HG03039 (cell line): Measurements from ENCODE around the gene LHFPL6.
"Not testable (repeated sequence)": the region's sequence is repeated elsewhere in the genome, so short reads cannot be mapped to it uniquely, and the experiment has no call there.

Source experiments
- ATAC-seq: cut with Tn5 transposase; IDR thresholded peaks from one replicate; pipeline ENCODE4 v1.9.1; 2021; ENCODE audit warnings: mild to moderate bottlenecking, moderate library complexity; ENCODE audit not compliant: unreplicated experiment

Gene LHFPL6

DNA sequence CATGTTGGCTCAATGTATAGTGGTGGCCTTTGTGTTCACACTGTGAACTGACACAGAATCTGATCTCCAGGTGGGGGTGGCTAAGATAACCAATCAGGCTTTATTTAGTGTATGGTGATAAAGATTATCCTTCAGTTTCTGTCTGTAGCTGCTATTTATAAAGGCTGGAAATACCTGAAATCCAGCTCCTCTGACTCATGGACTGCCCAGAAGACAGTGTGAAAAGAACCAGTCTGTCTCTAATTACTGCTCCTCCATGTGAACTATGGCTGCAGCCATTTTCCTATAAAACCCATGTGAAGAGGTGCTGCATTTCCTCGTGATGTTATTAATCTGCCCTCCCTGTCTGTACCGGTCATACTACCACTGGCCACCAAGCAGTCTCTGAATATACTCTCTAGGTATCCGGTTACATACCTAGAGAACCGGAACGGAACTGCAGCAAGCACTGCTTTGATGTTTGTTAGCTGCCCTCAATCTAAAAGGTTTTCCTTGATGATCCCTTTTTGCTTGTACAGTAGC, 238.0 kb downstream of the LHFPL6 start:
- ATAC-seq: no peak

DNA sequence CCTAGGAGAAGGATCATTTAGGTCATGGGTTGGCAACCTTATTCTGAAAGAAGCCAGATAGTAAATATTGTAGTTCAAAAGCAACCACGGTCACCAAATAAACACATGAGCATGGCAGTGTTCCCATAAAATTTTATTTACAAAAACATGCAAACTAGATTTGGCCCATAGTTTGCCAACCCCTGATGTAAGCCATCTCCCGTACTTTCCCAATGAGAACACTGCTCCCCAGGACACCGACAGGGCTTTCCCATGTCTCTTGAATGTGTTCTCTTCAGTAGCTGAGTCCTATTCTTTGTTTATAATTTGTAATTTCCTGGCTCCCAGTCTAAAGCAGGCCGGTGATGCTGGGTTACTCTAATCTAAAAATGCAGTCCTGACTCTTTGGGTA, 239.6 kb downstream of the LHFPL6 start:
- ATAC-seq: no peak

DNA sequence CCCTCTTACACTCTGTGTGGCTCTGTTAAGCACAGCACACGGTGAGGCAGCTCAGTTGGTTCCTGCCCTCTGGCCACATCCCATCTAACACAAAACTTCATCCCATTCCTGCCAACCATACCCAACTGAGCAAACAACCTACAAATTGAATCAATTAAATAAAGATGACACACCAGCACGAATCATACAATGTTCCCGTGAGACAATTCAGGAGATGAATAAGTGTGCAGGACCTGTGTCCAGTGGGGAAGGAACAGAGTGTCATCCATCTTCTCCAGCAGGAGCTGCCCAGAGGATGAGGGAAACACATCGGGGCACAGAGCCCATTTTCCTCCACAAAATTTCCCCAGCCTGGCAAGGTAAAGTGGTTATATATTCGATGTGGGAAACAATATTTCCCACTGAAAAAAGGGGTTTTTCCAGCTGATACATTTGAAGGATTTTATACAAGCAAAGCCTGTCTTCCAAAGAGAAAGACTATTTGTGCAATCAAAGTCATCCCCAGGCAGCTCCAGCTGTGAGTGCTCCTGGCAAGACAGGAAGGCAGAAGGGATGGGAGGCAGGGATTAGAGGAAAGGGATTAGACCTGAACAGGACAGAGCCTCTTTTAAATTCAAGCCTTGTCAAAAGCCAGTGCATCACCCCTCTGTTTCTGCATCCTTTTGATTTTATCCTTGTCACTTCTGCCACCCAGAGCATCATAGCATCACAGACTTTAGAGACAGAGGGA, 240.2 kb downstream of the LHFPL6 start:
- no peak for ATAC-seq

DNA sequence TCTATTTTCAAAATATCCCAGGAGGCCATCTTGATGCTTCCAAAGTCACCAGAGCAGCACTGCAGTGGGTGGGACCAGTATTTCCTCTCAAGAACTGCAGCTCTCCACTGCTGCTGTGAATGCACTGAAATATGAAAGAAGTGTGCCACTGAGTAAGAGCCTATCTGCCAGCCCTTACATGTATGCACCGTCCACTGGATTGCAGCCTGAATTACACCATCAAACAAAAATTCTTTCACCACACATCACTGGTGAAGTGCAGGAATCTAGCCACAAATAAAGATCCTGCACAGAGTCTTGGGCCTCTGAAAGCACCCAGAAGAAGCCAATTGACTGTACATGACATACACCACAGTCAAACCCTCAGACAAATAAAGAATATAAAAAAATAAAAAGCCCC, 249.0 kb downstream of the LHFPL6 start:
- no peak for ATAC-seq

DNA sequence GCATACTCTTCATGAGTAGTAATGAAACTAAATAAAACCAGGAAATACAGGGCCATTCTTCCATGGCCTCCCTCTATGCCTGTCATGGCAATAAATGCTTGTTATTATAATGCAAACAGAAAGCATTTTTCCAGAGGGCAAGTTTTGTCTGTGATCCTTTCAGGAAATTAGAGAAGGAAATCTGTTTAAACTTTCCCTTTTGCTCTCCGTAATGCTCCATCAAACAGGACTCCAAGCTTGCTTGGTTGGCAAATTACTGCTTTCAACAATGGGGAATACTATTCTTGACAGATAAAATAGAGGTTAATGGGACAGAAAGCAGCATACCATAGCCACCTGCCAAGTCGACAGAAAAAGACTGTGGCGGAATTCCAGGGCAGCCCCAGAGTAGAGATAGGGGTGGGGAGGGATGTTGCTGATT, 252.5 kb downstream of the LHFPL6 start:
- ATAC-seq: no peak

DNA sequence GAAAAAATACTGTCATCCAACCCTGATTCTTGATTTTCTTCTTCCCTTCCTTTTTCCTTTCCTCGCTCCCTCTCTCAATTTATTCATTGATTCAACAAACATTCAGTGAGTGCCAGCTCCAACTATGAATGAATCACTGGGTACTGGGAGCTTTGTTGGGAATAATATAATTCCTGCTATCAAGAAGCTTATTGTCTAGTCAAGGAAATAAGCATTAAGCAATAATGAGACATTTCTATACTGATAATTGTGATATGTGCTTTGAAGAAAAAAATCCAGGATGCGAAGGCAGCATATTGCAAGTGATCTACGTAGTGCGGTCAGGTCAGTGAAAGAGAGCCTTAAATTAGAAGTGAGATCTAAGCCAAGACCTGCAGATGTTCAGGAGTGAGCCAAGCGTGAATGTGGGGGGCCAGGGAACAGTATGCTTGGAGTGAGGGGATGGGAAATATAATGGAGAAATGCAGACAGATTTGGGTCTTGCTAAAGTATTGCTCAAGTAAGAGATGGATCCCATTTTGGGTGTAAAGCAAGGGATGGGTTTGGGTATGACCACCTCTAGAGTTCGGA, 253.5 kb downstream of the LHFPL6 start:
- ATAC-seq: no peak

DNA sequence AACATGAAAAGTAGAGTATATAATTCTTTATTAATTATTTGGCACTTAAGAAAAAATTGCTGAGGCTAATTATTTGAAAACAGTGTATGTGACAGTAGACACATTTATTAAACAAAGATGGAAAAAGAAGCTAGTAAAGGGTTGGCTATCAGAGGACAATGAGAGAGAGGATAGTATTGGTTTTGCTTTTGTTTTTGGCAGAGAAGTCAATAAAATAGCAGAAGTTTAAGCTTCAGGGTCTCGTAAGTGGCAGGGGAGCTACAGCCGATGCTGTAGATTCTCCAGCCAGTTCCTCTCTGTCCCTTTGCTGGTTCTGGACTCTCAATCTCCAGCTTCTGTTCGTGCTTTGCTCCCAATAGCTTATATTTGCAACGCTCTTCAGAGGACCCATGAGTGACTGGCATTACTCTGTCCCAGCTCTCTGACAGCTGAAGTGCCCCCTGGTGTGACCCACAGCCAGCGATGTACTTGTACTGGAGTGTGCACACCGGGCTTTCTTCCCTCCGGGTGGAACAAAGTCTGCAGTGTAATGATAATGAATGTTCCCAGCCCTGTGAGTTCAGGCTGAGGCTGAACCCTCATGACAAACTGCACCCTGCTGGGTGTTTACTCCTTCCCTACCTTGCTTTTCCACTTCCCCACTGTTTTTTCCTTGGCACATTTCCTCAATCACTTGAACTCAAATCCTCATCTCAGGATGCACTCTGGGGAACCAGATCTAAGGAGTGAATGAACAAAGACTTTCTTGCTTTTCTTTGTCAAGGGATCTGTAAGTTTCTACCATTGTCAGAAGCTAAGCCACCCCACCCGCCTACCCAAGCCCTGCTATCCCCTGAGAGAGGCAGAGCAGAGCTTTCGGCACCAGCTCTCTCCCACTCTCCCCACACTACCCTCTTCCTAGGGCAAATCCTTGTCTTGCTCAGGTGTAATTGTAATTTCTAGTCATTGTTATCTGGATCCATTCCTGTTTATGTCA, 254.8 kb downstream of the LHFPL6 start:
- ATAC-seq: no peak

DNA sequence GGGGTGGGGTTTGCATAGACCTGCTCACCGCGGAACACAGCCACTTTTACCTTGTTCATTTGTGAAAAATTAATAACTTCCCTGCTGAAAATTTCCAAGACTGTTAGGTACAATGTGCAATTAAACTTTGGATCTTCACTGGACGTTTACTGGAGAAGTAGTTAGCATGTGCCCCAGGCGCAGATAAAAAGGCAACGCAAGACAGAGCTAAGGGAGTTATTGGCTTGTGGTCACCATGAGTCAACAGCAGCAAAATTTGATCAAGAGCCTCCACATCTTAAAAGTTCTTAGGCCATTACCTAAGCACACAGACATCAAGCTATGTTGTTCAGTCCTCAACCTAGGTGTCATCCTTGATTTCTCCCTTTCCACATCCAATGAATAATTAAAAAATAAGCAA, 257.0 kb downstream of the LHFPL6 start:
- no peak for ATAC-seq

DNA sequence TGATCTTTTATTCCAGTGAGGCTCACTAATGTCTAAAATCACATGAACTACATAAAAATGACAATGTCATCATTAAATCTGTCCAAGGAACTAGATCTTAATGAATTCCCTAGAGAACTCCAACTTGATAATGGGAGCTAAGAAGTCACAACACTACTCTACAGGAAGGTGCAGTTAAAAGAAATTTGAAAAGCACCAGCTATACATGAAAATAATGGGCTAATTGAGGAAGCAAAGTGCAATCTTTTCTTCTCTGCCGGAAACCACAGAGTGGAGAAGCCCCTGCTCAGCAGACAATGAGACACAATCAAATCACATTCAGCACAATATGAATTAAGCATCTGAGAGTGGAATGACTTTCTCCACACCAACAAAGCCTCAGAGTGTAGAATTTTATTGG, 261.7 kb downstream of the LHFPL6 start:
- no peak for ATAC-seq

DNA sequence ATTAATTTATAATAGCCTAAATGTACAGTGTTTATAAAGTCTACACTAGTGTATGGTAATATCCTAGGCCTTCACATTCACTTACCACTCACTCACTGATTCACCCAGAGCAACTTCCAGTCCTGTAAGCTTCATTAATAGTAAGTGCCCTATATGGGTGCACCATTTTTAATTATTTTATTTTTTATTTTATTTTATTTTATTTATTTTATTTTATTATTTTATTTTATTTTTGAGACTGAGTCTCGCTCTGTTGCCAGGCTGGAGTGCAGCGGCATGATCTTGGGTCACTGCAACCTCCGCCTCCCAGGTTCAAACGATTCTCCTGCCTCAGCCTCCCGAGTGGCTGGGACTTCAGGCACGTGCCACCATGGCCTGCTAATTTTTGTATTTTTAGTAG, 264.9 kb downstream of the LHFPL6 start:
- ATAC-seq: not testable (repeated sequence)

DNA sequence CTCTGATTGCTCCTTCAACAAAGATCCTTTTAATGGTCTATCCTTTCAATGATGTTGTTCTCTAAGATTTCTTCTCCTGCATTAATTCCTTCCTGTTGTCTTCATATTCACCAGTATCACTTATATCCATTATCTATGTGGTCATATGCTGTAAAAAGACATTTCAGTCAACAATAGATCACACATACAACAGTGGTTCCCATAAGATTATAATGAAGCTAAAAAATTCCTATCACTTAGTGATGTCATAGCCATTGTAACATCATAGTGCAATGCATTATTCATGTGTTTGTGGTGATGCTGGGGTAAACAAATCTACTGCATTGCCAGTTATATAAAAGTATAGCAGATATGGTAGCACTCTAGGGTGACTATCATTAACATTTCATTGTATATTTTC, 266.1 kb downstream of the LHFPL6 start:
- no peak for ATAC-seq

DNA sequence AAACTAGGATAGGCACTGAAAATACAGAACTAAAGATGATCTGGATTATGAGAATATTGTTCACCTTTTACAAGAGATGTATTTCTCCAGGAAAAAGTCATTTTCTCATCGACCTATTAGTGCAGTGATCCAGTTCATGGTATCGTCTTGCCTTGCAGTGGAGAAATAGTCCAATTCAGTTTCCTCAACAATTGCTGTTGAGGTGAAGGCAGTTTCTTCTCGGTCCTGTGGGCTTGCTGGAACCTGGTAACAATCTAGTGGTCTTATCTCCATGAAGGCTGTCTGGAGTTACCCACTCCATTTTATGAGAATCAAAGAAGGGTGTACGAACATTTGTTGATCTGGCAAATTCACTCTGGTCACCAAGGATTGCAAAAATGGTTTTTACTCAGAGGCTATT, 266.8 kb downstream of the LHFPL6 start:
- no peak for ATAC-seq

DNA sequence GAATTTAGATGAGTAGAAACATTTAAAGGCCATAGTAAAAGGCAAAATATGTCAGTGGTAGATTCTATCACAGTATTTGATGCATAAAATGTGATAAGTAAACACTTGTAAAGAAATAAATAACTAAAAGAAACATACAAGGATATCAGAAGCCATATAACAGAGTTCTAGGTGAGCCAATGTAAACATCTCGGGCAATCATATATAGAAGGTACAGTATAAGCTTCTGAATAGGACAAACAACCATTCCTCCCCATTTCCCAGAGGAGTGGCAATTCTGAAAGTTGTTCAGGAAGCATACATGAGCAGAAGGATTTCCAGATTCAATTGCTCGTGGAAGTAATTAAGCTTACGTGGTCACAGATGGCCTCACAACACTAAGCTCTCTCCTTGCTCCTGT, 267.3 kb downstream of the LHFPL6 start:
- no peak for ATAC-seq

DNA sequence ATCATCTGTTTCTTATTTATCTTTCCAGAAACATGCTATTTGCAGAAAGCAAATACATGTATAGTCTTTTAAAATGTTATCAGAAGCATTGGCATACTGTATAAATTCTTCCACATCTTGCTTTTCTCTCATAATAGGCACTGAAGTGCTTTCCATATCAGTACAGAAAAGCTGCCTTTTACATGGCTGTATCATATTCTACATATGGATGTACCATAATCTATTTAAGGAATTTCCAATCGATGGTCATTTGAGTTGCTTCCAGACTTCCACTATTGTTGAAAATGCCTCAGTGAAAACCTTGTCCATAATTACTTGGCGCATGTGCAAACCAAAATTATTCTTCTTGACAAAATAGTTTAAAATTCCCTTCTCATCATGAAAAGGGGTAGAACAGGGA, 272.5 kb downstream of the LHFPL6 start:
- no peak for ATAC-seq

DNA sequence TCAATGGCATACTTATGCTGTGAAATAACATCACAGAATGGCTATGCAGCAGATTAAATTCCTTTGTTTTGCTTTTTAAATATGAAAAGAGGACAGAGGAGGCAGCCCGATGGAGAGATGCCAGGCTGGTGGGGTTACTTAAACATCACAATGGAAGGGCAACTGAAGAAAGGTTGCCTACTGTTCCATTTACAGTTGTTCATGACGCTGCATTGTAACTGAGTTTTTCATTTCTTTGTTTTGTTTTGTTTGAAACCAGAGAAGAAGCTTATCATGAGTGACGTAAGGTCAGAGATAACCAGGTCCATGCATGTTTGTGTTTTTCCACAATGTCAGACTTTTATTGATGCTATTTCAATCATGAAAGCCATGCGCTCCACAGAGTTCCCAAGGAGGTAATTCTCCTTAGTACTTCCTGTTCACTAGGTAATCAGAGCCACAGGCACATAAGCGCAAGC, 273.8 kb downstream of the LHFPL6 start:
- ATAC-seq: no peak

DNA sequence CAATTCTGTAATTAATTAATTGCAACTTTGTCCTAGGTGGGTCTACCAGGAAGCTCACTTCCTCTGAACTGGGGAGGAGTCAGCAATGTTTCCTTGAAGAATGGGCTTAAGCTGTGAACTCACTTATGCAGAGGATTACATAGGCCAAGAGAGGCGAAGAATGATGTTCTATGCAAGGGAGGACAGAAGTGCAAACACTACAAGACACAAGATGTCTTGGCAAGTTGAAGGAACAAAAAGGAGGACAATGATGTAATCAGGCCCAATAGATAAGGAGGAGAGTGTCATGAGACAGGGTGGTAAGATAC, 275.9 kb downstream of the LHFPL6 start:
- ATAC-seq: no peak

DNA sequence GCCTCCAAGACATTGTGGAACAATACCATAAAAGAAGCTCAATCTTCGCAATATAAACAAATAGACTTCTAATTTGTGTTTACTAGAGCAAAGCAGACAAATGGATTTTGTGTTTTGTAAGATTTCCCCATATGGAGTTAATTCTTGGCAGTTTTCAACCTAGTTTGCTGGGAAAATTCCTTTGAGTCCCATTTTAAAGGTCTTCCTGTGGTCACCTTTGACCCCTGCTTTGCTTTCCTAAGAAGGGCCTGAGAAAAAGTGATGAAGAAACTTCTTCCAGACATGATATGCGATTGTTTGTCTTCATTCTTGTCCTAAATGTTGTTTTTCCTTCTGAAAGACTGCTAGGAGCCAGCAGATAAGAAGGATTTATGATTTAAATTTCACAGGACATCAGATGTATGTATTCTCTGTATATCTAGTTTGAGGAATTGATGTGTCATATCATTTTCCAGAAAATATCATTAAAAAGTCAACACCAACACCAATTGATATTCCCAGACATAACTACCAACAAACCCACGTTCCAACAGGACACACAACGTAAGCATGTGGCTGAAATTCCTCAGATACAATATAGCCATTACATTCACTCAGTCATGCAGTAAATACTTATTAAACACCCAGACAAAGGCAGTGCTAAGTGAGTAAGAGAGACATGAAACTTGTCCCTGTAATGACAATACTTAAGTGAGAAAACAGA, 276.4 kb downstream of the LHFPL6 start:
- no peak for ATAC-seq

DNA sequence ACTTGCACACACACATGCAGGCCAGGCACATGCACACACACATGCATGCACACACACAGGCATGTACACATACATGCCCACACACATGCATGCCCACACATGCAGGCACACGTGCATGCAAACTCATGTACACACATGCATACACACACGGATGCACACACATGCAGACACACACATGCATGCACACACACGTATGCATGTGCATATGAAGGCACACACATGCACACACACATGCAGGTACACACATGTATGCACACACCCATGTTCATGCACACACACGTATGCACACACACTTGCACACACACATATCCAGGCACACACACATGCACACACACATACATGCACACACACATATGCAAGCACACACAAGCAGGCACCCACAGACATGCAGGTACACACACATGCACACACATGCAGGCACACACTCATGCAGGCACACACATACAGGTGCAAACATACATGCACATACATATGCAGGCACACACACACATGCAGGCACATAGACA, 278.1 kb downstream of the LHFPL6 start:
- no peak for ATAC-seq

DNA sequence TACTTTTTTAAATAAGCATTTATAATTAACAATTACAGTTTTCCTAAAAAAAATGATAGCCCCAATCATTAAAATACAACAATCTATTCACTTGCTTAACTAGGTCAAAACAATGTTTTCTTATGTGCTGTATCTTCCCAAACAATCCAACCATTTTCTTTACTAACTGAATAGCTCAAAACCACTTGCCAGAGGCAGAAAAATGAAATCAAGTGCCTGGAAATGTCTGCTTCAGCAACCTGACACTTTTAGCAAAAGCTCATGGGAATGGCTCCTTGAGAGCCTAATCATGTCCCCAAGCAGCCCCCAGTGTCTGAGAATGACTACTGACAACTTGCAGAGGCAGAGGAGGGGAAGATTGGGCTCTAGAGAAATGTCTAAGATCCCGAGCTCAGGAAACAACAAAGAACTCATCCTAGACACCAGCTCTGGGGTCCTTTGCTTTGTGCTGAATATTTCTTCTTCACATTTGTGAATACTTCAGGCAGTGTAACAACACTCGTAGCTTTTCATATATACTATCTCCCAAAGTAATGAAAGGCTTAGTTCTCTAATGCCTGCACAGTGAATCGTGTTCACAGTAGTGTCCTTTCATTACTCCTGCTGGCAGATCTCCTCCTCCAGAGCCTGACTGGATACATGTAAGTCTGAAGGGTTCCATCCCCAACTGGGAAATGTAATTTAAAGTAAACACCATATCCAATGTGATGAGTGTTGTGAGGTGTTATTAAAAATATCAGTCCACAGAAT, 280.0 kb downstream of the LHFPL6 start:
- no peak for ATAC-seq

DNA sequence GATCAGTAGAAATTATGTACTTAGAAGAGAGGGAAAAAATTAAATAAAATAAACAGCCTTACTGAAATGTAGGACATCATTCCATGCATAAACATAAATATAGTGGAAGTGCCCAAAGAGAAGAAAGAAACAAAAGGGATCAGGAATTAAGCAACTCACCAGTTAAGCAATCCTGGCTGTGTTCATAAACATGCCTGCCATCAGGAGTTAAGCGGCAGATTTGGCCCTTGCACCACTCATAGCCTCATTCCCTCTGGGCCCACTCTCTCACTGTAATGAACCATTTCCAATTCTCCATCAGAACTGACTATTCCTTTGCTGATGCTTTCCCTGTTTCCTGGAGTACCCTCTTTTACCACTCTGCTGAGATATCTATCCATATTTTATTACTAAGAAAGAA, 281.4 kb downstream of the LHFPL6 start:
- no peak for ATAC-seq
